ENCODE results near the gene RBM5.

DNA sequence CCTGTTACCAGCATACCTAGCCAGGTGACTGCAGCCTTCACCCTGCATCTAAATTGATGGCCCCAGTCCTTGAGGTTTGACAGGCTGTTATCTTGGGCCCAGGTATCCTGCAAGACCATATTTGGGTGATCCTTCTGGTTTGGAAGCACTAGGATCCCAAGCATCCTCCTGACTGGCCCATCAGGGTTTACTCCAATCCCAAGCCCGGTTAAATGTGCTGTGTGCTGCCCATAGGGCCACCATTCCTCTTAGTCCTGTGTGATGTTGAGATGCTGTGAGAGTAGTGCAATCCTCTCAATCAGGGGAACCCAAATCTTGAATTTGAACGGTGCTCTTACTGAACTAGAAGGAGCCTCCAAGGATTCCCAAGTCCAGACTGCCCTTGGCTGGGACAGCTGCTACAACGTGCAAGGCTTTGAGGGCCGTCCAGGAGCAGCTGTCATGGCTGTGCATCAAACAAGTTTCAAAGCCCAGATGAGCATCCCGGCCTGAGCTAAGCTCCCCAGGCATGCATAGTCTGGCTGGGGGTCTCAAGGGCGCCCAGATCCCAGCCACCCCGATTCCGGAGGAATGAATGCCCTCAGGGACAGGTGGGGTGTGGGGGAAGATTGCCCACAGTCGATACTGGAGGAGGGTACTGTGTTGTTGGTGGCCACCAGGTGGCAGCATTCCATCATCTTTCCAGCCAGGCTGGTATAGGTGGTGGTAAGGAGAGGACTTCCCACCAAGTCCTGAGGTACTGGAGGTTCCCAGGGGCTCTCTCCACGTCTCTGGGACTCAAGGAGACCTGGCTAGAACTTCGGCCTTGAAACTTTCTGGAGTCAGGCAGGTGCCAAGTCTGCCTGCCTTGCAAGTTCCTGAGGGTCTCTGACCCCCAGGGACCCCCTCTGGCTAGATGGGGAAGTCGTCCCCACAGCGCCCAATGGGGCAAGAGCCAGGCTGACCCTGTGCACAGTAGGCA, 32.6 kb downstream of the RBM5 start:
- TF ChIP-seq, protein P1, sequence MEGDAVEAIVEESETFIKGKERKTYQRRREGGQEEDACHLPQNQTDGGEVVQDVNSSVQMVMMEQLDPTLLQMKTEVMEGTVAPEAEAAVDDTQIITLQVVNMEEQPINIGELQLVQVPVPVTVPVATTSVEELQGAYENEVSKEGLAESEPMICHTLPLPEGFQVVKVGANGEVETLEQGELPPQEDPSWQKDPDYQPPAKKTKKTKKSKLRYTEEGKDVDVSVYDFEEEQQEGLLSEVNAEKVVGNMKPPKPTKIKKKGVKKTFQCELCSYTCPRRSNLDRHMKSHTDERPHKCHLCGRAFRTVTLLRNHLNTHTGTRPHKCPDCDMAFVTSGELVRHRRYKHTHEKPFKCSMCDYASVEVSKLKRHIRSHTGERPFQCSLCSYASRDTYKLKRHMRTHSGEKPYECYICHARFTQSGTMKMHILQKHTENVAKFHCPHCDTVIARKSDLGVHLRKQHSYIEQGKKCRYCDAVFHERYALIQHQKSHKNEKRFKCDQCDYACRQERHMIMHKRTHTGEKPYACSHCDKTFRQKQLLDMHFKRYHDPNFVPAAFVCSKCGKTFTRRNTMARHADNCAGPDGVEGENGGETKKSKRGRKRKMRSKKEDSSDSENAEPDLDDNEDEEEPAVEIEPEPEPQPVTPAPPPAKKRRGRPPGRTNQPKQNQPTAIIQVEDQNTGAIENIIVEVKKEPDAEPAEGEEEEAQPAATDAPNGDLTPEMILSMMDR (conservative IDR thresholded peaks at IDR 0.05; ENCODE audit: low read length): peak; percentile 89
- no peak for TF ChIP-seq EZH2phosphoT487 (IDR thresholded peaks at IDR 0.05; ENCODE audit: borderline replicate concordance)

Measured in Loucy (cell line).